Natural killer cell treated with Interleukin-12 subunit alpha and Interleukin-12 subunit beta and Interleukin-15 and Interleukin-18, amount 100 ng/mL, for 72 hours (primary cell): ENCODE data around the gene ADSS1. TPM values are rescaled to one million over a fixed set of nuclear protein-coding genes. Genes with fewer than 3 reads are reported as not detected.
"Not testable (repeated sequence)": the region's sequence is repeated elsewhere in the genome, so short reads cannot be mapped to it uniquely, and the experiment has no call there.

ENCODE experiments used
- ATAC-seq, 2 donors: fragments of 150-1000 bp; cut with Tn5 transposase in 1 of 2; sonication (Bioruptor Pico), chemical (Tn5 transposase) in 1 of 2; 2 replicates each; pipeline ENCODE4 v1.10.0; 2021
- DNase-seq: peaks from one replicate; pipeline ENCODE4 v3.0.0; 2022; ENCODE audit warnings: low spot score
- H3K27ac Mint-ChIP-seq, 2 donors: 1 replicate in 1 of 2; 2 replicates in 1 of 2; pipeline ENCODE4 v1.8.0; 2022; ENCODE audit warnings: mixed read lengths in 2 of 2, mild to moderate bottlenecking in 1 of 2, moderate library complexity in 1 of 2
- H3K27me3 Mint-ChIP-seq, 2 donors: 1 replicate in 1 of 2; 2 replicates in 1 of 2; pipeline ENCODE4 v1.8.0; 2022; ENCODE audit warnings: mixed read lengths in 2 of 2
- H3K36me3 Mint-ChIP-seq: one replicate; pipeline ENCODE4 v1.8.0; 2022; ENCODE audit warnings: mixed read lengths
- H3K4me1 Mint-ChIP-seq, 2 donors: 1 replicate in 1 of 2; 2 replicates in 1 of 2; pipeline ENCODE4 v1.8.0; 2022; ENCODE audit warnings: low read depth in 2 of 2, mixed read lengths in 2 of 2, mild to moderate bottlenecking in 1 of 2
- H3K4me3 Mint-ChIP-seq: one replicate; pipeline ENCODE4 v1.8.0; 2022; ENCODE audit warnings: mixed read lengths
- H3K9me3 Mint-ChIP-seq: 2 replicates; pipeline ENCODE4 v1.8.0; 2022; ENCODE audit warnings: mixed read lengths
- total RNA-seq, 2 donors: library from RNA; stranded (reverse); gene quantifications; one replicate each; pipeline ENCODE4 v1.2.3, GENCODE V29; 2022

ADSS1 gene
- total RNA-seq, 2 donors from 2014 or later, result 0.50 to 0.61 TPM

DNA sequence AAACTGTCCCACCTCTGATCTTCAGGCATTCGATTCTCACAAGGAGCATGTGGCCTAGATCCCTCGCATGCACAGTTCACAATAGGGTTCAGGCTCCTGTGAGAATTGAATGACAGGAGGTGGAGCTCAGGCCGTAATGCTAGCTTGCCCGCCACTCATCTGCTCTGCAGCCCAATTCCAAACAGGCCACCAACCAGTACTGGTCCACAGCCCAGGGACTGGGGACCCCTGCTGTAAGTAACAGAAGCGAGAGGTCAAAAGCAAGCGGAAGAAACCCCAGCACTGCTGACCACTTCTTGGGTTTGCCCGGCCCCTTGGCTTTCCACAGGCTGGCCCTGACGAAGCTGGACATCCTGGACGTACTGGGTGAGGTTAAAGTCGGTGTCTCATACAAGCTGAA lies 20.5 kb downstream of the ADSS1 start:
- Mint-ChIP-seq H3K27ac (no peak overlapping the region), H3K9me3 (no peaks in the 10 kb centered on the region), H3K27me3 (peaks cover 0 to 3% of the 10 kb centered on the region in 2 donors)

GRCh38 chr14:104745431-104745830 lies 21.4 kb downstream of the ADSS1 start:
- Mint-ChIP-seq H3K4me3 (no peak overlapping the region), H3K9me3 (no peaks in the 10 kb centered on the region), H3K36me3 (no peaks in the 10 kb centered on the region), H3K27ac (no peak overlapping the region), H3K4me1 (no peaks in the 10 kb centered on the region), H3K27me3 (peaks cover 0 to 3% of the 10 kb centered on the region in 2 donors)
- ATAC-seq (no peak), DNase-seq (no peak)

More for the DNA sequence above, 20.5 kb downstream of the ADSS1 start:
- H3K4me3 Mint-ChIP-seq, result no peak overlapping the region
- H3K4me1 Mint-ChIP-seq, result no peaks in the 10 kb centered on the region
- H3K36me3 Mint-ChIP-seq, result no peaks in the 10 kb centered on the region
- ATAC-seq (no peak), DNase-seq (no peak)

DNA sequence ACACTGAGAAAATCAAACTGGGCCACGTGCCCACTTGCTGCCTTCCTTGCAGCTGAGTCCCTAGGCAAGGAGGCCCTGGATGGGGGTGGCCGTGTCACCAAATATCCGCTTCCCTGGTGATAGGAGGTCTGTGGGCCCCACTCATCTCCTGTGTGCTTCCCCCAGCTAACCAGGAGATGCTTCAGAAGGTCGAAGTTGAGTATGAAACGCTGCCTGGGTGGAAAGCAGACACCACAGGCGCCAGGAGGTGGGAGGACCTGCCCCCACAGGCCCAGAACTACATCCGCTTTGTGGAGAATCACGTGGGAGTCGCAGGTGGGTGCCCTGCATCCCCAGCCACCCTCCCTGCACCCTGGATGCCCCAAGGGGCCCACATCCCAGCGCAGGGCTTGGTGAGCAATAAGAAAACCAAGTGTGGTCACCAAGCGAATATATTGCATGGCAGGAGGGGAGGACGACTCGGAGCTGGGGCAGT lies 22.1 kb downstream of the ADSS1 start:
- Mint-ChIP-seq H3K9me3 (no peaks in the 10 kb centered on the region), H3K27me3 (peaks cover 0 to 3% of the 10 kb centered on the region in 2 donors), H3K4me1 (no peaks in the 10 kb centered on the region)

GRCh38 chr14:104746934-104747481 lies 23.0 kb downstream of the ADSS1 start:
- Mint-ChIP-seq H3K36me3 (no peaks in the 10 kb centered on the region), H3K4me1 (no peaks in the 10 kb centered on the region), H3K9me3 (no peaks in the 10 kb centered on the region), H3K4me3 (no peak overlapping the region), H3K27me3 (peaks cover 0 to 3% of the 10 kb centered on the region in 2 donors), H3K27ac (no peak overlapping the region)
- ATAC-seq (no peak), DNase-seq (no peak)

More for the DNA sequence above, 22.1 kb downstream of the ADSS1 start:
- DNase-seq (no peak), ATAC-seq (peak in 1 of 2 donors; percentile 54)
- Mint-ChIP-seq H3K4me3 (no peak overlapping the region), H3K27ac (no peak overlapping the region), H3K36me3 (no peaks in the 10 kb centered on the region)

GRCh38 chr14:104747876-104748275 lies 23.8 kb downstream of the ADSS1 start:
- Mint-ChIP-seq H3K27me3 (peaks cover 0 to 3% of the 10 kb centered on the region in 2 donors), H3K27ac (no peak overlapping the region), H3K9me3 (no peaks in the 10 kb centered on the region), H3K36me3 (no peaks in the 10 kb centered on the region), H3K4me3 (no peak overlapping the region), H3K4me1 (no peaks in the 10 kb centered on the region)
- DNase-seq (no peak), ATAC-seq (no peak)

- Mint-ChIP-seq H3K4me1 (peaks cover 7 to 9% of the 10 kb centered on the region in 2 donors), H3K27me3 (peaks cover 0 to 3% of the 10 kb centered on the region in 2 donors), H3K9me3 (no peaks in the 10 kb centered on the region), H3K36me3 (no peaks in the 10 kb centered on the region), H3K27ac (no peak overlapping the region), H3K4me3 (no peak overlapping the region)
- DNase-seq, result no peak
- no peak for ATAC-seq
Observed at GRCh38 chr14:104749111-104749649, 25.2 kb downstream of the ADSS1 start.

DNA sequence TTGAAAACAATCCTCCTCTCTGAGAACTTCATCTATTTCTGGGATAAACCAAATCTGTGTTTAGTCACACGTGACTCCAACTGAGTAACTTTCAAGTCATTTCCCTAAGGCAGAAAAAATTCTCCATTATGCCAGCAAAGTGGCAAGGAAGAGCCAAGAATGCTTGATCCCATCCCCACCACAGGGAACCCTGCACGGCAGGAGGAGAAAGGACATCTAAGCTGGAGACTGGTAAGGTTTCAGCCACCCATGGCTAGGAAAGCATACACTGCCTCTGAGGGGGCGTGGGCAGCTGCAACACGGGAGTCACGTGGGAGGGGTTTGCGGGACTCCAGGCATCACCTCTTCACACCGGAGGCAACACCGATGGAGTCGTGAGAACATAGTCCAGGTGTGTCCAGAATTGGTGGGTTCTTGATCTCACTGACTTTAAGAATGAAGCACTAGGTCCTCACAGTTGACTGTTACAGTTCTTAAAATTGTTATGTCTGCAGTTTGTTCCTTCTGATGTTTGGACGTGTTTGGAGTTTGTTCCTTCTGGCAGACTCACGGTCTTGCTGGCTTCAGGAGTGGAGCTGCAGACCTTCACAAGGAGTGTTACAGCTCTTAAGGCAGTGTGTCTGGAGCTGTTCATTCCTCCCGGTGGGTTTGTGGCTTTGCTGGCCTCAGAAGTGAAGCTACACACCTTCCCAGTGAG lies 26.2 kb downstream of the ADSS1 start:
- Mint-ChIP-seq H3K27me3 (peaks cover 0 to 3% of the 10 kb centered on the region in 2 donors), H3K27ac (no peak overlapping the region), H3K9me3 (no peaks in the 10 kb centered on the region), H3K4me3 (no peak overlapping the region), H3K4me1 (peaks cover 16% of the 10 kb centered on the region in 2 donors), H3K36me3 (no peaks in the 10 kb centered on the region)
- DNase-seq (no peak), ATAC-seq (no peak)

DNA sequence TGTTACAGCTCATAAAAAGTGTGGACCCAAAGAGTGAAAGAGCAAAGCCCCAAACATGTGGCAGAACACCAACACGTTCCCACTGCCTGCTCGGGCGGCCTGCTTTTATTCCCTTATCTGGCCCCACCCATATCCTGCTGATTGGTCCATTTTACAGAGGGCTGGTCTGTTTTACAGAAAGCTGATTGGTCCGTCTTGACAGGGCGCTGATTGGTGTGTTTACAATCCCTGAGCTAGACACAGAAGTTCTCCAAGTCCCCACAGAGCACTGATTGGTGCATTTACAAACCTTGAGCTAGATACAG lies 26.7 kb downstream of the ADSS1 start:
- not testable (repeated sequence) for H3K27ac Mint-ChIP-seq, H3K36me3 Mint-ChIP-seq, H3K27me3 Mint-ChIP-seq, DNase-seq, H3K9me3 Mint-ChIP-seq, ATAC-seq
- peaks cover 18% of the 10 kb centered on the region in 2 donors for H3K4me1 Mint-ChIP-seq
- H3K4me3 Mint-ChIP-seq, result peak overlapping the region; percentile 22

DNA sequence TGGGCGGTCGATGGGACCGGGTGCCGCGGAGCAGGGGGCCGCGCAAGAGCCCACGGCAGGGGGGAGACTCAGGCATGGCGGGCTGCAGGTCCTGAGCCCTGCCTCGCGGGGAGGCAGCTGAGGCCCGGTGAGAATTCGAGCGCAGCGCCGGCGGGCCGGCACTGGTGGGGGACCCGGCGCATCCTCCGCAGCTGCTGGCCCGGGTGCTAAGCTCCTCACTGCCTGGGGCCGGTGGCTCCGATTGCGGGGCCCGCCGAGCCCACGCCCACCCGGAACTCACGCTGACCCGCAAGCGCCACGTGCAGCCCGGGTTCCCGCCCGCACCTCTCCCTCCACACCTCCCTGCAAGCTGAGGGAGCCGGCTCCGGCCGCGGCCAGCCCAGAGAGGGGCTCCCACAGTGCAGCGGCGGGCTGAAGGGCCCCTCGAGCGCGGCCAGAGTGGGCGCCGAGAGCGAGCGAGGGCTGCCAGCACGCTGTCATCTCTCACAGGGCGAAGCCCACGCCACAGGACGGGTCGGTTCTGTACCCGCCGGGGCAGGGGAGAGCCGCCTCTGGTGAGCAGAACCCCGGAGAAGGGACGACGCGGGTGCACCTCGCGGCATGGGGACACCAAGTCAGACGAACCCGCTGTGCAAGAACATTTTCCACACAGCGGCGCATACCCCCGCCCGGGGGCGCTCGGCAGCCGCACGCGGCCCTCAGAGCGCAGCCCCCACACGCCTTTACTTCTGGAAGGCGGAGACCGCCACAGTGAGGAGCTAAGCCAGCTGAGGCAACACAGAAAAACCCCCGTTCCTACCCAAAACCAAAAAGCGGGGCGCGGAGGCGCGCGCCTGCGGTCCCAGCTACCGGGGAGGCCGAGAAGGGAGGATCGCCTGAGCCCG lies 27.8 kb downstream of the ADSS1 start:
- Mint-ChIP-seq H3K4me1 (peaks cover 18 to 24% of the 10 kb centered on the region in 2 donors), H3K36me3 (no peaks in the 10 kb centered on the region), H3K4me3 (peak overlapping the region; percentile 97), H3K27ac (peak overlapping the region; percentile 78 to 84), H3K27me3 (peaks cover 0 to 3% of the 10 kb centered on the region in 2 donors), H3K9me3 (no peaks in the 10 kb centered on the region)
- no peak for DNase-seq
- ATAC-seq, result no peak

DNA sequence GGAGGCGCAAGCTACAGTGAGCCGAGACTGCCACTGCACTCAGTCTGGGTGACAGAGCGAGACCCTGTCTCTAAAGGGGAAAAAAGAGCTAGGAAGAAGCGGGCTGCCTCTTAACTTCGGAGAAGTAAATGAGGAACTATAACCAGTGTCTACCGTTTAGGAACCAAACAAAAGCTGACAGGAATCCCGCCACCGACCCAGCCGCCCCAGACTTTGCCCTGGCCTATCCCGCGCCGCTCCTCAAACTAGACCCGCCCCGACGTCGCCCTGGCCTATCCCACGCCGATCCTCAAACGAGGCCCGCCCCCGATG lies 28.4 kb downstream of the ADSS1 start:
- ATAC-seq, result no peak
- Mint-ChIP-seq H3K4me3 (peak overlapping the region; percentile 97), H3K27me3 (peaks cover 0 to 3% of the 10 kb centered on the region in 2 donors), H3K36me3 (no peaks in the 10 kb centered on the region), H3K27ac (peak overlapping the region; percentile 78 to 84), H3K9me3 (no peaks in the 10 kb centered on the region), H3K4me1 (peaks cover 18 to 29% of the 10 kb centered on the region in 2 donors)
- no peak for DNase-seq

DNA sequence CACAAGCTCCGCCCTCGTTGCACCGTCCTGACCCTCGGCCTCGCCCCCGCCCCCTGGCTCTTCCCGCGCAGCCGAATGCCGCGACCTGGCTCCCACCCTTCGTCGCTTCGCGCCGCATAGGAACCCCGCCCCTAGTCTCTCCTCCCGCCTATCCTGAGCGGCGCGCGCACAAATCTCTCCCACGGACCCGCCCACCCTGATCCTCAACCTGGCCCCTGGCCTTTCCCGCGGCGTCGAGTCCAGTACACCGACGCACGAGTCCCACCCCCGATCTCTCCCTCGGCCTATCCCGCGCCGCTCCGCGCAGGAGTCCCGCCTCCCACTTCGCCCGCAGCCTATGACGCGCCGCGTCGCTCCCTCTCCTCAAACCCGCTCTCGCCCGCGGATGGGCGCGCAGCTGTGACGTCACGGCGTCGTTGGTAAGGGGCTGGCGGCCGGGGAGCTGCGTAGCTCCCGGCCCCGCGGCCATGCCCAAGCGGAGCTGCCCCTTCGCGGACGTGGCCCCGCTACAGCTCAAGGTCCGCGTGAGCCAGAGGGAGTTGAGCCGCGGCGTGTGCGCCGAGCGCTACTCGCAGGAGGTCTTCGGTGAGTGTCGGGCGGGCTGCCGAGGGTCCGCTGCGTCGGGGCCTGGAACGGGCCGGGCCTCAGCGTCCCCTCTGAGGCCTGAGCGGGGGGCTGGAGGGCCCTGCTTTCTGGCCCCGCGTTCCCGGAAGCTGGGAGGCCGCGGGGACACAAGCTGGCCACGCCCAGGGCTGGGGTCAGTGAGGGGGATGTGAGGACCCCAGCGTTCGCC lies 28.9 kb downstream of the ADSS1 start, which contains the start of gene SIVA1:
Gene SIVA1 (plus strand): TSS at position 413 of the 793 bp plus-strand sequence. CDS start 55 bp downstream, at position 468.
- peak; percentile 100 for DNase-seq
- Mint-ChIP-seq H3K4me1 (peaks cover 18 to 29% of the 10 kb centered on the region in 2 donors), H3K27ac (peak within 1 kb of the TSS; percentile 78 to 84), H3K4me3 (peak within 1 kb of the TSS; percentile 97), H3K36me3 (no peaks in the 10 kb centered on the region), H3K9me3 (no peaks in the 10 kb centered on the region), H3K27me3 (peaks cover 0 to 3% of the 10 kb centered on the region in 2 donors)
- peak; percentile 95 to 96 for ATAC-seq

- Mint-ChIP-seq H3K27me3 (peaks cover 0 to 3% of the 10 kb centered on the region in 2 donors), H3K4me1 (peaks cover 18 to 29% of the 10 kb centered on the region in 2 donors), H3K27ac (peak overlapping the region; percentile 78 to 84), H3K36me3 (no peaks in the 10 kb centered on the region), H3K9me3 (no peaks in the 10 kb centered on the region), H3K4me3 (peak overlapping the region; percentile 97)
- DNase-seq (no peak), ATAC-seq (no peak)
Observed at GRCh38 chr14:104753528-104754212, 29.6 kb downstream of the ADSS1 start.
